Myocyte (in vitro differentiated cells): ENCODE results near the gene C9orf50. TPM values are rescaled to one million over a fixed set of nuclear protein-coding genes. Genes with fewer than 3 reads are reported as not detected.
A peak's percentile ranks its signal among the peaks of the same experiment; 100 is the strongest.

Source experiments
- DNase-seq: peaks from one replicate; pipeline ENCODE4 v3.0.0-alpha.2; 2012; ENCODE audit warnings: low read depth
- total RNA-seq: library from RNA; depleted of rRNA; stranded (reverse); fragments of >200 nt; gene quantifications from 2 replicates; pipeline ENCODE4 v1.2.3, GENCODE V29; 2014

Gene C9orf50
- total RNA-seq, 1 donor from 2014 or later, result not detected

- DNase-seq, result peak; percentile 31
These were observed 11.6 kb upstream of the C9orf50 start for GRCh38 chr9:129632460-129632859.

GRCh38 chr9:129631674-129632129, 10.8 kb upstream of the C9orf50 start:
- DNase-seq, result no peak

GRCh38 chr9:129630967-129631673, 10.2 kb upstream of the C9orf50 start:
- no peak for DNase-seq

- DNase-seq, result no peak
These were observed 8.4 kb upstream of the C9orf50 start for GRCh38 chr9:129629251-129629820.

GRCh38 chr9:129628709-129629108, 7.8 kb upstream of the C9orf50 start:
- no peak for DNase-seq

GRCh38 chr9:129627556-129628440, 6.9 kb upstream of the C9orf50 start:
- DNase-seq, result peak; percentile 52

GRCh38 chr9:129626625-129627284, 5.9 kb upstream of the C9orf50 start:
- DNase-seq, result peak; percentile 71

GRCh38 chr9:129626079-129626624, 5.3 kb upstream of the C9orf50 start, which contains the start of gene NTMT1:
NTMT1 (plus strand) TSS chr9:129626163; CDS start chr9:129632704, 6,541 bp downstream.
- peak; percentile 85 for DNase-seq

GRCh38 chr9:129624947-129625346, 4.0 kb upstream of the C9orf50 start:
- DNase-seq, result no peak

GRCh38 chr9:129624168-129624759, 3.4 kb upstream of the C9orf50 start:
- peak; percentile 54 for DNase-seq

- no peak for DNase-seq
These were observed 2.4 kb upstream of the C9orf50 start for GRCh38 chr9:129623331-129623730.

GRCh38 chr9:129619787-129620668, 873 bp downstream of the C9orf50 start:
- no peak for DNase-seq

- DNase-seq, result peak; percentile 63
These were observed 3.7 kb downstream of the C9orf50 start for GRCh38 chr9:129617167-129617566.

- DNase-seq, result no peak
These were observed 5.3 kb downstream of the C9orf50 start for GRCh38 chr9:129615407-129616285.

GRCh38 chr9:129614932-129615331, 6.0 kb downstream of the C9orf50 start:
- no peak for DNase-seq

- DNase-seq, result no peak
These were observed 7.3 kb downstream of the C9orf50 start for GRCh38 chr9:129613520-129614175.

GRCh38 chr9:129612815-129613519, 7.9 kb downstream of the C9orf50 start:
- no peak for DNase-seq
